Activated T-cell treated with anti-CD3 and anti-CD28 coated beads, Interleukin-2, amount 50 U/mL, for 72 hours (primary cell): Measurements from ENCODE around the gene B3GALT2. TPM values are rescaled to one million over a fixed set of nuclear protein-coding genes. Genes with fewer than 3 reads are reported as not detected.

Source experiments
- total RNA-seq, 2 donors: library from RNA; stranded (reverse); gene quantifications; one replicate each; pipeline ENCODE4 v1.2.3, GENCODE V29; 2022

The B3GALT2 gene
- total RNA-seq, 2 donors from 2014 or later, result 0.07 to 0.10 TPM

Other genes with a start within 250 kb of the B3GALT2 start
- gene UCHL5, start 127.3 kb downstream of the B3GALT2 start, total RNA-seq, result 10 to 100 TPM; 45.4 to 51.7 TPM
- gene RO60, start 127.0 kb downstream of the B3GALT2 start, total RNA-seq, result 10 to 100 TPM; 85.2 to 96.6 TPM
- gene GLRX2, start 81.2 kb downstream of the B3GALT2 start, total RNA-seq, result 10 to 100 TPM; 22.7 to 32.1 TPM
- 10 to 100 TPM; 49.1 to 49.7 TPM for gene CDC73, start 64.6 kb downstream of the B3GALT2 start, total RNA-seq